ENCODE data around the gene IL4R.
"Not testable (repeated sequence)": the region's sequence is repeated elsewhere in the genome, so short reads cannot be mapped to it uniquely, and the experiment has no call there.

Gene IL4R

GRCh38 chr16:27286451-27286850 is 27.3 kb upstream of the IL4R start:
- peak overlapping the region; percentile 11 for H2AK5ac ChIP-seq (ENCODE audit: low read length, severe bottlenecking)
- H2BK12ac ChIP-seq (ENCODE audit: low read length in 2 of 2): peak overlapping the region; percentile 12 to 60
- H3K9me3 ChIP-seq (ENCODE audit: control insufficient read depth, low read length): no peaks in the 10 kb centered on the region
- H2BK15ac ChIP-seq (ENCODE audit: low read depth, poor library complexity, severe bottlenecking): no peak overlapping the region
- peak overlapping the region; percentile 35 for H2BK120ac ChIP-seq (ENCODE audit: low read depth, low read length)
- H4K91ac ChIP-seq (ENCODE audit: low read length): no peak overlapping the region
- no peaks in the 10 kb centered on the region for H3K27me3 ChIP-seq (ENCODE audit: control insufficient read depth in 1 of 2, insufficient read depth in 1 of 2, low read length in 2 of 2)
- no peak overlapping the region for H3K4me2 ChIP-seq (ENCODE audit: low read length, poor library complexity, severe bottlenecking)
- H3K23ac ChIP-seq (ENCODE audit: low read length in 2 of 2): no peak overlapping the region
- peak overlapping the region in 1 of 2 experiments; percentile 25 for H3K4me3 ChIP-seq (ENCODE audit: insufficient read depth in 1 of 2, low read depth in 1 of 2, low read length in 2 of 2)
- no peak overlapping the region for H2AFZ ChIP-seq (ENCODE audit: low read depth, low read length)
- no peak overlapping the region for H3K4ac ChIP-seq (ENCODE audit: low read depth in 1 of 2, low read length in 2 of 2)
- 2% methylated on average over 4 of the region's 4 CpGs for WGBS
- peak overlapping the region; percentile 81 for H2BK5ac ChIP-seq (ENCODE audit: low read depth, low read length, poor library complexity, severe bottlenecking)
- peak overlapping the region; percentile 19 to 40 for H3K18ac ChIP-seq (ENCODE audit: low read depth in 1 of 2, low read length in 2 of 2)
- H3K4me1 ChIP-seq (ENCODE audit: control insufficient read depth, insufficient read depth, low read depth, low read length): peaks cover 17% of the 10 kb centered on the region
- H3K36me3 ChIP-seq (ENCODE audit: control insufficient read depth in 1 of 2, insufficient read depth in 2 of 2, low read depth in 1 of 2, low read length in 2 of 2): no peaks in the 10 kb centered on the region
- no peaks in the 10 kb centered on the region for H3K79me1 ChIP-seq (replicated peaks; ENCODE audit: low read length, poor library complexity, severe bottlenecking)
- peak overlapping the region; percentile 46 for H4K8ac ChIP-seq (ENCODE audit: low read length)
- DNase-seq: peak; percentile 80
- H3K14ac ChIP-seq (ENCODE audit: low read length in 2 of 2): no peak overlapping the region
- peak overlapping the region; percentile 62 for H3K9ac ChIP-seq (ENCODE audit: low read length)
- peak overlapping the region; percentile 93 for H3K27ac ChIP-seq (ENCODE audit: low read length, poor library complexity, severe bottlenecking)

GRCh38 chr16:27287051-27287811 is 26.5 kb upstream of the IL4R start:
- H3K79me1 ChIP-seq (replicated peaks; ENCODE audit: low read length, poor library complexity, severe bottlenecking): no peaks in the 10 kb centered on the region
- no peak overlapping the region for H2AFZ ChIP-seq (ENCODE audit: low read depth, low read length)
- H4K91ac ChIP-seq (ENCODE audit: low read length): no peak overlapping the region
- H3K27me3 ChIP-seq (ENCODE audit: control insufficient read depth in 1 of 2, insufficient read depth in 1 of 2, low read length in 2 of 2): no peaks in the 10 kb centered on the region
- H2BK15ac ChIP-seq (ENCODE audit: low read depth, poor library complexity, severe bottlenecking): no peak overlapping the region
- peak; percentile 30 for DNase-seq
- peak overlapping the region; percentile 68 for H2BK5ac ChIP-seq (ENCODE audit: low read depth, low read length, poor library complexity, severe bottlenecking)
- WGBS: 90% methylated on average over 8 of the region's 8 CpGs
- no peak overlapping the region for H3K4me3 ChIP-seq (ENCODE audit: insufficient read depth in 1 of 2, low read depth in 1 of 2, low read length in 2 of 2)
- no peaks in the 10 kb centered on the region for H3K36me3 ChIP-seq (ENCODE audit: control insufficient read depth in 1 of 2, insufficient read depth in 2 of 2, low read depth in 1 of 2, low read length in 2 of 2)
- no peak overlapping the region for H2BK120ac ChIP-seq (ENCODE audit: low read depth, low read length)
- no peak overlapping the region for H3K4ac ChIP-seq (ENCODE audit: low read depth in 1 of 2, low read length in 2 of 2)
- H3K18ac ChIP-seq (ENCODE audit: low read depth in 1 of 2, low read length in 2 of 2): peak overlapping the region in 1 of 2 experiments; percentile 19
- H3K4me1 ChIP-seq (ENCODE audit: control insufficient read depth, insufficient read depth, low read depth, low read length): peaks cover 17% of the 10 kb centered on the region
- H3K23ac ChIP-seq (ENCODE audit: low read length in 2 of 2): no peak overlapping the region
- peak overlapping the region; percentile 93 for H3K27ac ChIP-seq (ENCODE audit: low read length, poor library complexity, severe bottlenecking)
- peak overlapping the region in 1 of 2 experiments; percentile 5 for H2BK12ac ChIP-seq (ENCODE audit: low read length in 2 of 2)
- no peak overlapping the region for H3K4me2 ChIP-seq (ENCODE audit: low read length, poor library complexity, severe bottlenecking)
- no peak overlapping the region for H4K8ac ChIP-seq (ENCODE audit: low read length)
- no peak overlapping the region for H3K14ac ChIP-seq (ENCODE audit: low read length in 2 of 2)
- peak overlapping the region; percentile 97 for H2AK5ac ChIP-seq (ENCODE audit: low read length, severe bottlenecking)
- H3K9me3 ChIP-seq (ENCODE audit: control insufficient read depth, low read length): no peaks in the 10 kb centered on the region
- peak overlapping the region; percentile 62 for H3K9ac ChIP-seq (ENCODE audit: low read length)

- no peak for DNase-seq
- Histone ChIP-seq H3K4me1 (ENCODE audit: control insufficient read depth, insufficient read depth, low read depth, low read length) (peaks cover 17% of the 10 kb centered on the region), H3K79me1 (replicated peaks; ENCODE audit: low read length, poor library complexity, severe bottlenecking) (no peaks in the 10 kb centered on the region), H3K23ac (ENCODE audit: low read length in 2 of 2) (no peak overlapping the region), H3K14ac (ENCODE audit: low read length in 2 of 2) (no peak overlapping the region), H3K4ac (ENCODE audit: low read depth in 1 of 2, low read length in 2 of 2) (no peak overlapping the region), H2BK12ac (ENCODE audit: low read length in 2 of 2) (no peak overlapping the region), H3K27me3 (ENCODE audit: control insufficient read depth in 1 of 2, insufficient read depth in 1 of 2, low read length in 2 of 2) (no peaks in the 10 kb centered on the region), H3K9ac (ENCODE audit: low read length) (no peak overlapping the region), H3K36me3 (ENCODE audit: control insufficient read depth in 1 of 2, insufficient read depth in 2 of 2, low read depth in 1 of 2, low read length in 2 of 2) (no peaks in the 10 kb centered on the region), H3K18ac (ENCODE audit: low read depth in 1 of 2, low read length in 2 of 2) (no peak overlapping the region), H4K91ac (ENCODE audit: low read length) (no peak overlapping the region), H2AK5ac (ENCODE audit: low read length, severe bottlenecking) (peak overlapping the region; percentile 81), H3K4me2 (ENCODE audit: low read length, poor library complexity, severe bottlenecking) (no peak overlapping the region), H2BK15ac (ENCODE audit: low read depth, poor library complexity, severe bottlenecking) (no peak overlapping the region), H2BK120ac (ENCODE audit: low read depth, low read length) (no peak overlapping the region), H2AFZ (ENCODE audit: low read depth, low read length) (no peak overlapping the region), H3K27ac (ENCODE audit: low read length, poor library complexity, severe bottlenecking) (no peak overlapping the region), H3K9me3 (ENCODE audit: control insufficient read depth, low read length) (no peaks in the 10 kb centered on the region), H3K4me3 (ENCODE audit: insufficient read depth in 1 of 2, low read depth in 1 of 2, low read length in 2 of 2) (no peak overlapping the region), H2BK5ac (ENCODE audit: low read depth, low read length, poor library complexity, severe bottlenecking) (no peak overlapping the region), H4K8ac (ENCODE audit: low read length) (peak overlapping the region; percentile 20)
- WGBS: 94% methylated on average over 8 of the region's 11 CpGs
These were observed 25.9 kb upstream of the IL4R start for GRCh38 chr16:27287887-27288286.

GRCh38 chr16:27288313-27288712 is 25.5 kb upstream of the IL4R start:
- not testable (repeated sequence) for H3K4me3 ChIP-seq (ENCODE audit: insufficient read depth in 1 of 2, low read depth in 1 of 2, low read length in 2 of 2); DNase-seq; H4K8ac ChIP-seq (ENCODE audit: low read length); H3K4me2 ChIP-seq (ENCODE audit: low read length, poor library complexity, severe bottlenecking); H3K4ac ChIP-seq (ENCODE audit: low read depth in 1 of 2, low read length in 2 of 2); H3K14ac ChIP-seq (ENCODE audit: low read length in 2 of 2); H3K79me1 ChIP-seq (replicated peaks; ENCODE audit: low read length, poor library complexity, severe bottlenecking); H2AFZ ChIP-seq (ENCODE audit: low read depth, low read length); H3K36me3 ChIP-seq (ENCODE audit: control insufficient read depth in 1 of 2, insufficient read depth in 2 of 2, low read depth in 1 of 2, low read length in 2 of 2); H3K18ac ChIP-seq (ENCODE audit: low read depth in 1 of 2, low read length in 2 of 2); H2BK120ac ChIP-seq (ENCODE audit: low read depth, low read length); H2BK15ac ChIP-seq (ENCODE audit: low read depth, poor library complexity, severe bottlenecking); H2BK12ac ChIP-seq (ENCODE audit: low read length in 2 of 2); H3K9ac ChIP-seq (ENCODE audit: low read length); H3K27ac ChIP-seq (ENCODE audit: low read length, poor library complexity, severe bottlenecking); H3K23ac ChIP-seq (ENCODE audit: low read length in 2 of 2); H4K91ac ChIP-seq (ENCODE audit: low read length); H2BK5ac ChIP-seq (ENCODE audit: low read depth, low read length, poor library complexity, severe bottlenecking); H3K9me3 ChIP-seq (ENCODE audit: control insufficient read depth, low read length); H3K27me3 ChIP-seq (ENCODE audit: control insufficient read depth in 1 of 2, insufficient read depth in 1 of 2, low read length in 2 of 2); H2AK5ac ChIP-seq (ENCODE audit: low read length, severe bottlenecking)
- peaks cover 17% of the 10 kb centered on the region for H3K4me1 ChIP-seq (ENCODE audit: control insufficient read depth, insufficient read depth, low read depth, low read length)
- 94% methylated on average over 5 of the region's 6 CpGs for WGBS
